Measurements from ENCODE around the gene GATA2. TPM values are rescaled to one million over a fixed set of nuclear protein-coding genes. Genes with fewer than 3 reads are reported as not detected.

GATA2 gene
- total RNA-seq, 1 donor from 2014 or later: not detected

DNA sequence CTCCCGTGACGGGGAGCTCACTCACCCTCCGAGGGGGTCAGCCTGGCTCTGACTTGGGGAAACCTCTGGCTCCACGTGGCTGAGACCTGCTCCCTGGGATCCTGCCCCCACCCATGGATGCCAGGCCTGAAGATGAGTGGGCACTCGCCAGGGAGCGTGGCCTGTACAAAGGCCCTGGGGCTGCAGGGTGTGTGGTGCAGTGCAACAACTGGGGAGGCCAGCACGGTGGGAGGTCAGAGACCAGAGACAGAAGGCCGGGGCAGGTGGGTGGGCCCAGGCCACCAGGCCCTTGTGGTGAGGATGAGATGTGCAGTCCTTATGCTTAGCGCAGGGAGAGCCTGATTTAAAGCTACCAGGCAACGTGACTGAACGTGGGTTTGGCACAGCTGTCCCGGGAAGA, 31.3 kb downstream of the GATA2 start:
- no peak overlapping the region for H3K27ac Mint-ChIP-seq
- no peak for ATAC-seq (ENCODE audit: low read depth)

DNA sequence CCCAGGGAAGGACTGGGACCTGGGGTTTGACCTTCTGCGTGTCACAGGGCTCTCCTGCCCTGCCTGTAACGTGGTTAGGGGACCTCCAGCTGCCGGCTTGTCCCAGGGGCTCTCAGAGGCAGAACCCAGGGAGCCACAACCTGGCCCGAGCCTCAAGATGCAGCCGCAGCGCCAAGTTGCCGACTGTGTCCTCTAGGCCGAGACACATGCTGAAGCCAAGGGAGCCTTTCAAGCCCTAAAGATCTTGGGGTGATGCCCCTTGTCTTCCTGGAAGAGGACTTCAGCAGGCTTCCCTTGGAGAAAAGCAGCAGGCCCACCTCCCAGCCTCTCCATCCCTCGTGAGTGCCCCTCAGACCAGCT, 33.6 kb downstream of the GATA2 start:
- TF ChIP-seq, protein P1, sequence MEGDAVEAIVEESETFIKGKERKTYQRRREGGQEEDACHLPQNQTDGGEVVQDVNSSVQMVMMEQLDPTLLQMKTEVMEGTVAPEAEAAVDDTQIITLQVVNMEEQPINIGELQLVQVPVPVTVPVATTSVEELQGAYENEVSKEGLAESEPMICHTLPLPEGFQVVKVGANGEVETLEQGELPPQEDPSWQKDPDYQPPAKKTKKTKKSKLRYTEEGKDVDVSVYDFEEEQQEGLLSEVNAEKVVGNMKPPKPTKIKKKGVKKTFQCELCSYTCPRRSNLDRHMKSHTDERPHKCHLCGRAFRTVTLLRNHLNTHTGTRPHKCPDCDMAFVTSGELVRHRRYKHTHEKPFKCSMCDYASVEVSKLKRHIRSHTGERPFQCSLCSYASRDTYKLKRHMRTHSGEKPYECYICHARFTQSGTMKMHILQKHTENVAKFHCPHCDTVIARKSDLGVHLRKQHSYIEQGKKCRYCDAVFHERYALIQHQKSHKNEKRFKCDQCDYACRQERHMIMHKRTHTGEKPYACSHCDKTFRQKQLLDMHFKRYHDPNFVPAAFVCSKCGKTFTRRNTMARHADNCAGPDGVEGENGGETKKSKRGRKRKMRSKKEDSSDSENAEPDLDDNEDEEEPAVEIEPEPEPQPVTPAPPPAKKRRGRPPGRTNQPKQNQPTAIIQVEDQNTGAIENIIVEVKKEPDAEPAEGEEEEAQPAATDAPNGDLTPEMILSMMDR (IDR thresholded peaks at IDR 0.05): no peak
- Mint-ChIP-seq H3K4me3 (no peak overlapping the region), H3K36me3 (ENCODE audit: low read depth) (no peaks in the 10 kb centered on the region), H3K4me1 (no peaks in the 10 kb centered on the region), H3K27ac (no peak overlapping the region), H3K27me3 (peaks cover 22% of the 10 kb centered on the region), H3K9me3 (no peaks in the 10 kb centered on the region)
- POLR2A ChIA-PET: no interaction called here
- intact Hi-C loops (cut with micrococcal nuclease): no loop called here
- no peak for ATAC-seq (ENCODE audit: low read depth)
- DNase-seq: no peak
- CTCF ChIA-PET: no interaction called here

More for the DNA sequence above, 31.3 kb downstream of the GATA2 start:
- TF ChIP-seq, protein P1 (IDR thresholded peaks at IDR 0.05): no peak
- Mint-ChIP-seq H3K4me3 (no peak overlapping the region), H3K27me3 (peaks cover 12% of the 10 kb centered on the region), H3K4me1 (no peaks in the 10 kb centered on the region), H3K9me3 (no peaks in the 10 kb centered on the region), H3K36me3 (ENCODE audit: low read depth) (no peaks in the 10 kb centered on the region)
- intact Hi-C loops (cut with micrococcal nuclease): no loop called here
- CTCF ChIA-PET: no interaction called here
- DNase-seq: no peak
- POLR2A ChIA-PET: no interaction called here

DNA sequence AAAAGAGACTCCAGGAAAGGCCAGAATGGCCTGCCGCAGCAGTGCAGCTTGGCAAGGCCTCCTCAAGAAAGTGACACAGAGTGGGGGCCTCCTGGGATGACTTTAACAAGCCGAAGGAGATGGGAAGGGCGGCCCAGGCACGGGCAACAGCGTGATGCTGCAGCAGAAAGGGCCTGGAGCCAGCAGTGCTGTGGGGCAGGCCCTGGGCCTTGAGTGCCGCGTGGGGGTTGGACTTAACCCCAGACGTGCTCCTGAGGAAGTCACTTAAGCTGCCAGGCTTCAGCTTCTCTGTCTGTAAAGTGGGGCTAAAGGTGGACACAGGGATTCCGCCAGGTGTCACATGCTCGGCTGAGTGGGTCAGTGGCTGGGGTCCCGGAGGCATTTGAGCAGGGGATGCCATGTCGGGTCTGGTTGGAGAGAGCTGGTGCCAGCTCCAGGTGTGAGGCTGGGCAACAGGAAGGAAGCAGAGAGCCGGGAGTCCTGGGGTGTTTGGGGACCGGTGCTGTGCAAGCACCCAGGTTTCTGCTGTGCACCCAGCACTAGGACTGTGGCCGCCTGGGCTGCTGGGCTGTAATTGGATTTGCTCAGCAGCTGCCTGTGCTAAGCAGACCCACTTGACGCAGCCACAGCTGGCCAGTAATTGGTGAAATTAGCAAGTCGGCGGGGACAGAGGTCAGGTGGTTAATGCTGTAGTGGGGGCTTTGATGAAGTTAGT, 34.1 kb downstream of the GATA2 start:
- no peaks in the 10 kb centered on the region for H3K36me3 Mint-ChIP-seq (ENCODE audit: low read depth)
- no peaks in the 10 kb centered on the region for H3K4me1 Mint-ChIP-seq
- ChIA-PET POLR2A (no interaction called here), CTCF (no interaction called here)
- DNase-seq (no peak), ATAC-seq (ENCODE audit: low read depth) (no peak)
- no peaks in the 10 kb centered on the region for H3K9me3 Mint-ChIP-seq
- H3K4me3 Mint-ChIP-seq: no peak overlapping the region
- intact Hi-C loops (cut with micrococcal nuclease): no loop called here
- TF ChIP-seq, protein P1 (IDR thresholded peaks at IDR 0.05): no peak
- no peak overlapping the region for H3K27ac Mint-ChIP-seq
- peaks cover 25% of the 10 kb centered on the region for H3K27me3 Mint-ChIP-seq

DNA sequence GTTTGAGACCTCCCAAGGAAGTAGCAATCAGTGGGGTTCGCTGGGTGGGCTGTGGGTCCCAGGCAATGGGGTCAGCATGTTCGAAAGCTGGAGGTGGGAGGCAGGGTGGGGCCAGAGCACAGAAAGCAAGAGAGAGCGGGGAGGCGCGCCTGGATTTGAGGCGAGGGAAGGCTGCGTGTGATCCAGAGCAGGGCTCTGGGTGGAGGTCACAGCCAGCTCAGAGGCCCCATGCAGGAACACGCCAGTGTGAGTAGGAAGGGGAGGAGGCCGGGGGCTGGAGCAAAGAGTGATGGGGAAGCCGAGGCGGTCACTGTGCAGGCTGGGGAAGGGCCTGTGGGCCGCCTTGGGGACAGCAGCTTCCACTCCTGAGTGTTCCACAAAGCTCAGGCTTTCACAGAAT, 35.1 kb downstream of the GATA2 start:
- no peaks in the 10 kb centered on the region for H3K36me3 Mint-ChIP-seq (ENCODE audit: low read depth)
- POLR2A ChIA-PET: no interaction called here

DNA sequence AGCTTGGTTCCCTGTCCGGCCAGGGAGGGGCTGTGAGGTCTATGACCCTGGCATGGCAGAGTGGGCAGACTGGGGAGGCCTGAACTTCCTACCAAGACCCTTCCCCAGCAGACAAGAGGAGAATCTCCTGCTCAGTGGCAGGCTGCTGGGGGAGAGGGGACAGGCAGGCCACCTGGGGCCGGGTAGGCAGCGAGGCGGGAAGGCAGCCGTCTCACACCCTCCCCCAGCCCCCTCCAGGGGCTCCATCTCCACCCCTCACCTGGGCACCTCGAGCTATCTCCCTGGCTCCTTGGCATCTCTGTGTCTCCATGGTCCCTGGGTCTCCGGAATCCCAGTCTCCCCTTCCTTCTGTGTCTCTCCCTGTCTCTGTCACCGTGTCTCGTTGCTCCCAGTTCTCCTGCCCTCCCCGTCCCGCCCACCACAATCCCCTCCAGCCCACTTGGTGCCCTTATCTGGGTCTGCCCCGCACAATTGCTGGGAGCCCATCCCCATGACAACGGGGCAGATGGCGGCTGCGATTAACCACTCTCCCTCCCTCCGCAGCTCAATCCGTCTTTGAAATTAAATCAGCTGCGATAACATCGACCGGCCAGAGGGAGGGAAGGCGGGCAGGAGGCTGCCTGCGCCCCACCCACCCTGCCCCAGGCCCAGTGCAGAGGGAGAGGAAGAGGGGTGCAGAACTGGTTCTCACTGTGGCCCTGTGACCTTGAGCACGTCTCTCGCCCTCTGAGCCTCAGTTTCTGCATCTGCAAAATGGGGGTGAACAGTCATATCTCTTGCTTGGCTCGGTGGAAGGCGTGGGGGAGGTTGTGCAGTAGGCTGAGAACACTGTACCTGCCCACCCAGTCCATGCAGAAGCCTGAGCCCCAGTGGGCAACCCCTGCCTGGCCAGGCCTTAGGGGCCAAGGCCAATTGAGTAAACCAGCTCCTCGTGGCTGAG, 36.0 kb downstream of the GATA2 start:
- Mint-ChIP-seq H3K9me3 (no peaks in the 10 kb centered on the region), H3K27ac (no peak overlapping the region), H3K27me3 (peaks cover 27% of the 10 kb centered on the region), H3K36me3 (ENCODE audit: low read depth) (no peaks in the 10 kb centered on the region), H3K4me3 (no peak overlapping the region), H3K4me1 (no peaks in the 10 kb centered on the region)
- ATAC-seq (ENCODE audit: low read depth): no peak
- POLR2A ChIA-PET: no interaction called here
- intact Hi-C loops (cut with micrococcal nuclease): no loop called here
- DNase-seq: no peak
- TF ChIP-seq, protein P1 (IDR thresholded peaks at IDR 0.05): no peak
- CTCF ChIA-PET: no interaction called here

More for the DNA sequence above, 35.1 kb downstream of the GATA2 start:
- TF ChIP-seq, protein P1 (IDR thresholded peaks at IDR 0.05): no peak
- CTCF ChIA-PET: no interaction called here
- no peak for DNase-seq
- intact Hi-C loops (cut with micrococcal nuclease): no loop called here
- no peak for ATAC-seq (ENCODE audit: low read depth)
- Mint-ChIP-seq H3K4me3 (no peak overlapping the region), H3K9me3 (no peaks in the 10 kb centered on the region), H3K4me1 (no peaks in the 10 kb centered on the region), H3K27me3 (peaks cover 26% of the 10 kb centered on the region), H3K27ac (no peak overlapping the region)

Data from activated B cell treated with CpG ODN at 0.5 μM for 24 hours (primary cell).